ENCODE data around the gene GBGT1. TPM values are rescaled to one million over a fixed set of nuclear protein-coding genes. Genes with fewer than 3 reads are reported as not detected.

GBGT1 gene
- total and polyA plus RNA-seq, 2 donors (not counting 1 experiment from before 2014, with no cell fraction given), result 19.6 to 52.7 TPM

GRCh38 chr9:133188843-133189180, 25.1 kb upstream of the GBGT1 start:
- H3K4me3 ChIP-seq (ENCODE audit: control extremely low read depth in 1 of 5, extremely low read depth in 1 of 5, insufficient read depth in 1 of 5, low read depth in 2 of 5, low read length in 4 of 5), result no peak overlapping the region
- H4K20me1 ChIP-seq (ENCODE audit: control insufficient read depth, insufficient read depth, low read length, poor library complexity, severe bottlenecking), result no peaks in the 10 kb centered on the region
- no peaks in the 10 kb centered on the region for H3K9me3 Mint-ChIP-seq (ENCODE audit: insufficient read depth)
- H3K9ac ChIP-seq (ENCODE audit: low read length), result no peak overlapping the region
- H3K27ac ChIP-seq (ENCODE audit: low read length in 2 of 2), result no peak overlapping the region
- no peak overlapping the region for H3K27ac Mint-ChIP-seq
- ChIA-PET CTCF (interaction anchor here (0.9 to 11.8 kb wide), 4 partner anchors 8 to 307 kb away, joined by 3 to 144 read pairs (median 4); no protein-coding TSS in a partner anchor), POLR2A (no interaction called here)
- H3K79me2 ChIP-seq (ENCODE audit: control insufficient read depth, insufficient read depth, low read length), result no peaks in the 10 kb centered on the region
- TF ChIP-seq CTCF (IDR thresholded peaks at IDR 0.05) (no peak), EZH2 (IDR thresholded peaks at IDR 0.05; ENCODE audit: borderline replicate concordance, insufficient read depth, low read depth, low read length, poor library complexity, severe bottlenecking) (no peak)
- H3K4me3 Mint-ChIP-seq, result no peak overlapping the region
- H3K9me3 ChIP-seq (ENCODE audit: control extremely low read depth in 1 of 3, control insufficient read depth in 2 of 3, insufficient read depth in 1 of 3, low read length in 2 of 3), result peaks cover 0 to 10% (median 0%) of the 10 kb centered on the region in 3 donors
- H3K4me1 Mint-ChIP-seq, result peaks cover 8% of the 10 kb centered on the region
- H3K4me1 ChIP-seq (ENCODE audit: control insufficient read depth in 2 of 2, insufficient read depth in 2 of 2, low read length in 2 of 2), result peaks cover 8 to 12% of the 10 kb centered on the region in 2 donors
- H3K27me3 ChIP-seq (replicated peaks in 1 of 4; ENCODE audit: control extremely low read depth in 1 of 4, control insufficient read depth in 3 of 4, insufficient read depth in 4 of 4, low read length in 3 of 4), result peaks cover 0 to 12% (median 4%) of the 10 kb centered on the region in 4 experiments
- DNase-seq (no peak), ATAC-seq (ENCODE audit: low read depth) (no peak)
- no peak overlapping the region for H3K4me2 ChIP-seq (replicated peaks; ENCODE audit: low read depth, low read length, poor library complexity, severe bottlenecking)
- WGBS (ENCODE audit: insufficient coverage), result 80% methylated on average over 2 of the region's 7 CpGs
- peaks cover 31% of the 10 kb centered on the region for H3K27me3 Mint-ChIP-seq
- H2AFZ ChIP-seq (ENCODE audit: insufficient read depth, low read depth, low read length, poor library complexity, severe bottlenecking), result no peak overlapping the region
- no peaks in the 10 kb centered on the region for H3K36me3 ChIP-seq (replicated peaks in 1 of 2; ENCODE audit: control extremely low read depth in 1 of 2, control insufficient read depth in 1 of 2, extremely low read depth in 1 of 2, insufficient read depth in 2 of 2, low read length in 1 of 2)
- intact Hi-C loops (cut with micrococcal nuclease), result loop anchor here (10.0 kb wide), 1 partner anchor 166 kb away; the partner anchor contains the start of genes SURF1 and SURF2

GRCh38 chr9:133188006-133188842, 24.5 kb upstream of the GBGT1 start:
- Histone ChIP-seq H3K36me3 (replicated peaks in 1 of 2; ENCODE audit: control extremely low read depth in 1 of 2, control insufficient read depth in 1 of 2, extremely low read depth in 1 of 2, insufficient read depth in 2 of 2, low read length in 1 of 2) (no peaks in the 10 kb centered on the region), H3K4me2 (replicated peaks; ENCODE audit: low read depth, low read length, poor library complexity, severe bottlenecking) (no peak overlapping the region), H3K79me2 (ENCODE audit: control insufficient read depth, insufficient read depth, low read length) (no peaks in the 10 kb centered on the region), H2AFZ (ENCODE audit: insufficient read depth, low read depth, low read length, poor library complexity, severe bottlenecking) (no peak overlapping the region), H3K4me3 (ENCODE audit: control extremely low read depth in 1 of 5, extremely low read depth in 1 of 5, insufficient read depth in 1 of 5, low read depth in 2 of 5, low read length in 4 of 5) (no peak overlapping the region), H3K4me1 (ENCODE audit: control insufficient read depth in 2 of 2, insufficient read depth in 2 of 2, low read length in 2 of 2) (peaks cover 8 to 12% of the 10 kb centered on the region in 2 donors), H3K27me3 (replicated peaks in 1 of 4; ENCODE audit: control extremely low read depth in 1 of 4, control insufficient read depth in 3 of 4, insufficient read depth in 4 of 4, low read length in 3 of 4) (peaks cover 0 to 8% (median 4%) of the 10 kb centered on the region in 4 experiments), H3K27ac (ENCODE audit: low read length in 2 of 2) (no peak overlapping the region), H3K9ac (ENCODE audit: low read length) (no peak overlapping the region), H3K9me3 (ENCODE audit: control extremely low read depth in 1 of 3, control insufficient read depth in 2 of 3, insufficient read depth in 1 of 3, low read length in 2 of 3) (peaks cover 0 to 10% (median 0%) of the 10 kb centered on the region in 3 donors), H4K20me1 (ENCODE audit: control insufficient read depth, insufficient read depth, low read length, poor library complexity, severe bottlenecking) (no peaks in the 10 kb centered on the region)
- no peak overlapping the region for H3K4me3 Mint-ChIP-seq
- WGBS (ENCODE audit: insufficient coverage), result 63% methylated on average over 20 of the region's 21 CpGs
- H3K27ac Mint-ChIP-seq, result no peak overlapping the region
- H3K27me3 Mint-ChIP-seq, result peaks cover 30% of the 10 kb centered on the region
- intact Hi-C loops (cut with micrococcal nuclease), result loop anchor here (10.0 kb wide), 1 partner anchor 167 kb away; the partner anchor contains the start of genes SURF1 and SURF2
- ChIA-PET CTCF (interaction anchor here (1.2 to 11.8 kb wide), 10 partner anchors 9 to 537 kb away, joined by 3 to 144 read pairs (median 4); no protein-coding TSS in a partner anchor), POLR2A (no interaction called here)
- ATAC-seq (ENCODE audit: low read depth) (no peak), DNase-seq (no peak)
- H3K9me3 Mint-ChIP-seq (ENCODE audit: insufficient read depth), result no peaks in the 10 kb centered on the region
- peaks cover 8% of the 10 kb centered on the region for H3K4me1 Mint-ChIP-seq
- TF ChIP-seq EZH2 (IDR thresholded peaks at IDR 0.05; ENCODE audit: borderline replicate concordance, insufficient read depth, low read depth, low read length, poor library complexity, severe bottlenecking) (no peak), CTCF (IDR thresholded peaks at IDR 0.05) (no peak)

Data from B cell (primary cell).